Measurements from ENCODE around the gene AUP1. TPM values are rescaled to one million over a fixed set of nuclear protein-coding genes. Genes with fewer than 3 reads are reported as not detected.

The AUP1 gene
- total RNA-seq, 1 donor from 2014 or later: 76.8 TPM

GRCh38 chr2:74548900-74549826, 19.7 kb upstream of the AUP1 start:
- Mint-ChIP-seq H3K27ac (ENCODE audit: unreplicated experiment) (peak overlapping the region; percentile 34), H3K36me3 (ENCODE audit: low read depth) (peaks cover 14% of the 10 kb centered on the region), H3K4me1 (ENCODE audit: low read depth) (peaks cover 49% of the 10 kb centered on the region), H3K4me3 (ENCODE audit: unreplicated experiment) (peak overlapping the region; percentile 65), H3K9me3 (ENCODE audit: low read depth) (no peaks in the 10 kb centered on the region), H3K27me3 (ENCODE audit: low read depth) (no peaks in the 10 kb centered on the region)
- TF ChIP-seq CTCF (IDR thresholded peaks at IDR 0.05): peak; percentile 17
- no peak for DNase-seq (ENCODE audit: low spot score)

GRCh38 chr2:74548285-74548899, 18.9 kb upstream of the AUP1 start:
- Mint-ChIP-seq H3K27ac (ENCODE audit: unreplicated experiment) (peak overlapping the region; percentile 84), H3K4me1 (ENCODE audit: low read depth) (peaks cover 49% of the 10 kb centered on the region), H3K36me3 (ENCODE audit: low read depth) (peaks cover 15% of the 10 kb centered on the region), H3K27me3 (ENCODE audit: low read depth) (no peaks in the 10 kb centered on the region), H3K9me3 (ENCODE audit: low read depth) (no peaks in the 10 kb centered on the region), H3K4me3 (ENCODE audit: unreplicated experiment) (peak overlapping the region; percentile 70)
- no peak for DNase-seq (ENCODE audit: low spot score)
- no peak for TF ChIP-seq CTCF (IDR thresholded peaks at IDR 0.05)

DNA sequence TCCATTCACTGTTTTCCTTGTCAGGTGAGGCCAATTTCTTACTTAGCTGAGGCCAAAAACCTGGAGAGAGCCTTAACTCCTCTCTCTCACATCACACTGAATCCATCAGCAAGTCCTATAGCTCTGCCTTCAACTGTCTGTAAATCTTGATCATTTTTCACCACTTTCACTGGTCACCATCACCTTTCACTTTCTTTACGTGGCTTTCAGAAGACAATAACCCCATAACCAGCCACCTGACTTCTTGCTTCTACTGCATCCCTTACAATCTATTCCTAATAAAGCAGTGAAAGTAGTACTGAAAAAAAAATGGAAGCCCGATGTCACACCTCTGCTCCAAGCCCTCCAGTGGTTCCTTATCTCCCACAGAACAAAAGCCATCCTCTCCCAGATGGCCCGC, 16.5 kb upstream of the AUP1 start:
- no peak for DNase-seq (ENCODE audit: low spot score)
- Mint-ChIP-seq H3K36me3 (ENCODE audit: low read depth) (peaks cover 14% of the 10 kb centered on the region), H3K4me3 (ENCODE audit: unreplicated experiment) (no peak overlapping the region), H3K4me1 (ENCODE audit: low read depth) (peaks cover 28% of the 10 kb centered on the region), H3K27ac (ENCODE audit: unreplicated experiment) (no peak overlapping the region), H3K9me3 (ENCODE audit: low read depth) (no peaks in the 10 kb centered on the region), H3K27me3 (ENCODE audit: low read depth) (no peaks in the 10 kb centered on the region)
- TF ChIP-seq CTCF (IDR thresholded peaks at IDR 0.05): no peak

DNA sequence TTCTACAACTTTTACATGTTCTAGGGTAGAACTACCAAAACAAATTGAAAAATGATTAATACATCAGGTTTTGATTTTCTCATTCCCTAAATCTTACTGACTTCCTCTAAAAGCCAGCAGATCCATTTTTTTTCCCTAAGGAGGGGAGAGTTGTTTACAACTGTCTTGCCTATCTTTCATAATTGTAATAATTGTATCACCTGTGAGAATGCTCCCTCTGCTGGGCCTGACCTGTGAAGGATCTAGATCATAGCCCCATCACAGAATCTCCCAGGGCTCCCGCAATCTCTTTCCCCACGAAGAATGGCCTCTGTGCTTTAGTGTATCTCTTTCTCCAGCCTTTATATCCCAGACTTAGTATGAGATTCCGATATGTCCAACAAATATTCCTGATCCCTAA, 15.1 kb upstream of the AUP1 start:
- Mint-ChIP-seq H3K36me3 (ENCODE audit: low read depth) (peaks cover 15% of the 10 kb centered on the region), H3K4me1 (ENCODE audit: low read depth) (peaks cover 14% of the 10 kb centered on the region), H3K9me3 (ENCODE audit: low read depth) (no peaks in the 10 kb centered on the region), H3K27ac (ENCODE audit: unreplicated experiment) (no peak overlapping the region), H3K4me3 (ENCODE audit: unreplicated experiment) (no peak overlapping the region), H3K27me3 (ENCODE audit: low read depth) (no peaks in the 10 kb centered on the region)
- peak; percentile 17 for TF ChIP-seq CTCF (IDR thresholded peaks at IDR 0.05)
- no peak for DNase-seq (ENCODE audit: low spot score)

DNA sequence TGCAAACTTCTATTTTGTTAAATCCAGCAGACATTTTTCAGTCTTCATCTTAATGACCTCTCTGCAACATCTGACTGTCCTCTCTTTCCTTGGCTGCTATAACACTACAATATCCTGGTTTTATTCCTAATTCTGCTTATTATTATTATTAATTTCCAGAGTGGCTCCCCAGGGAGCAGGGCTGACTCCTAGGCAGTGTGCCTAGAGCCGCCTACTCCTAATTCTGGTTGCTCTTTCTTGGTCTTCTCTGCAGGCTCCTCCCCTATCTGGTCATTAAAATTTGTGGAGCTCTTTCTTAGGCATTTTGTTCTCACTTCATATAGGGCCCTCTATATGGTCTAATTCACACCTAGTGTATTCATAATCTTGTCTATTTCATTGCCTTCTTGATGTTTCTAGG, 13.5 kb upstream of the AUP1 start:
- H3K27ac Mint-ChIP-seq (ENCODE audit: unreplicated experiment): no peak overlapping the region
- DNase-seq (ENCODE audit: low spot score): no peak
- peaks cover 2% of the 10 kb centered on the region for H3K4me1 Mint-ChIP-seq (ENCODE audit: low read depth)
- H3K27me3 Mint-ChIP-seq (ENCODE audit: low read depth): no peaks in the 10 kb centered on the region
- H3K4me3 Mint-ChIP-seq (ENCODE audit: unreplicated experiment): no peak overlapping the region
- H3K36me3 Mint-ChIP-seq (ENCODE audit: low read depth): peaks cover 19% of the 10 kb centered on the region
- TF ChIP-seq CTCF (IDR thresholded peaks at IDR 0.05): no peak
- H3K9me3 Mint-ChIP-seq (ENCODE audit: low read depth): no peaks in the 10 kb centered on the region

Data from chondrocyte (in vitro differentiated cells).